Immature natural killer cell (primary cell): ENCODE results near the gene RUVBL1. TPM values are rescaled to one million over a fixed set of nuclear protein-coding genes. Genes with fewer than 3 reads are reported as not detected.

ENCODE experiments used
- DNase-seq, 3 donors: peaks; one replicate each; pipeline ENCODE4 v3.0.0; 2022; ENCODE audit warnings: mixed read lengths in 1 of 3
- H3K27ac Mint-ChIP-seq, 6 donors: one replicate each; pipeline ENCODE4 v1.8.0; 2020; ENCODE audit warnings: mixed read lengths in 6 of 6, mild to moderate bottlenecking in 5 of 6, inconsistent platforms in 4 of 6, moderate library complexity in 3 of 6
- H3K27me3 Mint-ChIP-seq, 3 donors: one replicate each; pipeline ENCODE4 v1.8.0; 2020 to 2021; ENCODE audit warnings: low read depth in 3 of 3, mild to moderate bottlenecking in 3 of 3, mixed read lengths in 3 of 3, moderate library complexity in 3 of 3, inconsistent platforms in 1 of 3
- H3K36me3 Mint-ChIP-seq, 3 donors: one replicate each; pipeline ENCODE4 v1.8.0; 2020; ENCODE audit warnings: mixed read lengths in 3 of 3, inconsistent platforms in 2 of 3, mild to moderate bottlenecking in 2 of 3
- H3K4me1 Mint-ChIP-seq, 2 donors: one replicate each; pipeline ENCODE4 v1.8.0; 2020; ENCODE audit warnings: inconsistent platforms in 2 of 2, mild to moderate bottlenecking in 2 of 2, mixed read lengths in 2 of 2, moderate library complexity in 1 of 2
- H3K4me3 Mint-ChIP-seq, 5 donors: one replicate each; pipeline ENCODE4 v1.8.0; 2020; ENCODE audit warnings: mild to moderate bottlenecking in 5 of 5, mixed read lengths in 5 of 5, inconsistent platforms in 3 of 5, moderate library complexity in 3 of 5
- H3K9me3 Mint-ChIP-seq, 6 donors: one replicate each; pipeline ENCODE4 v1.8.0; 2020; ENCODE audit warnings: mild to moderate bottlenecking in 6 of 6, mixed read lengths in 6 of 6, inconsistent platforms in 4 of 6, moderate library complexity in 3 of 6
- polyA plus RNA-seq, 3 donors: library from polyadenylated mRNA; unstranded; fragments of 300-500 nt; fragmentation: Illumina TruSeq; gene quantifications; one replicate each; pipeline ENCODE4 v1.2.3, GENCODE V29; 2021

RUVBL1 gene
- polyA plus RNA-seq, 3 donors from 2014 or later = 34.8 to 45.3 (median 44.3) TPM

DNA sequence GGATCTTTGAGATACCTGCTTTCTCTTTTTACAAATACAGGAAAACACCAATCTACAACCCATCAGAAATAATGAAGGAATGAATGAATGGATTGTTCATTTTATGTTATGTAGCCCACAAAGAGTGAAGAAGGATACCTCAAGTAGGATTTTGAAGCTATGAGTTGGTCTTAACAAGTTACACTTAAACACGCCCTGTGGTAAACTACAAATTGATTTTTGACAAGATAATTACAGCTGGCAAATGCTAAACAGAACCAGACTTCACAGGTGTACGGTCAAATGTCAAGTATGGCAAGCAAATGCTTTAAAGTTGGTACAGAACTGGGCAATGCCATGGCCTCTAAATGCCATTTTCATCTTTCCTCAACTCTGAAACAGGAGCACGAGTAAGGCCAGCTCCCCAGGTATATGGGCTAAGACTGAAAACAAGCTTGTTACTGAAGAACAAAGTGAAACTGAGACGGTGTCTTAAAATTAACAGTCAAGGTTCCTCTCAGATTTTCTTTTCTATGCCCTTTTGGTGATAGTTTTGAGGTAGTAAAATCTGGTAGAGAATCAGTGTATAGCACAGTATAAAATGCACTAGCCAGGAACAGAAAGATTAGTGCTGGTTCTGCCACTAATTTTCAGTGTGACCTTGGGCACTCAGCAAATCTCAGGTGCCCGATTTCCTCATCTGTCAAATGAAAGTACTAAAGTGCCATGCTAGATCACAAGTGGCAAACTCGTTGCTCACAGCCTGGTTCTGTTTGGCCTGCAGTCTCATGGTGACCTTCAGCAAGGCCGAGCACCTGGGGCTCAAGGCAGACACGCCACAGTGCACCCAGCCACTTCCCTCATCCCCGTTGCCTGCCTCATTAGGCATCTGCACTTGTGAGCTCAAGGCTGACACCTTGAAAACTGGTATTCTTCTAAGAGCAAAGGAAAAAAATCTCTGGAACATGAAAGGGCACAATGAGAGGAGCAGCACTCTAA, 9.5 kb downstream of the RUVBL1 start:
- peak overlapping the region; percentile 37 to 85 (median 66) for H3K4me3 Mint-ChIP-seq
- H3K27me3 Mint-ChIP-seq = no peaks in the 10 kb centered on the region
- H3K4me1 Mint-ChIP-seq = peaks cover 26 to 35% of the 10 kb centered on the region in 2 donors
- DNase-seq = peak in 1 of 3 donors; percentile 20
- peaks cover 23 to 42% (median 38%) of the 10 kb centered on the region in 3 donors for H3K36me3 Mint-ChIP-seq
- no peaks in the 10 kb centered on the region for H3K9me3 Mint-ChIP-seq
- H3K27ac Mint-ChIP-seq = peak overlapping the region; percentile 81 to 95 (median 90)

- peak overlapping the region; percentile 26 to 79 (median 56) for H3K4me3 Mint-ChIP-seq
- H3K27me3 Mint-ChIP-seq = no peaks in the 10 kb centered on the region
- peak overlapping the region; percentile 87 to 98 (median 94) for H3K27ac Mint-ChIP-seq
- peak; percentile 28 to 68 (median 40) for DNase-seq
- H3K9me3 Mint-ChIP-seq = no peaks in the 10 kb centered on the region
- peaks cover 26 to 35% of the 10 kb centered on the region in 2 donors for H3K4me1 Mint-ChIP-seq
- peaks cover 14 to 45% (median 42%) of the 10 kb centered on the region in 3 donors for H3K36me3 Mint-ChIP-seq
Observed at GRCh38 chr3:128112357-128112968, 11.1 kb downstream of the RUVBL1 start.

DNA sequence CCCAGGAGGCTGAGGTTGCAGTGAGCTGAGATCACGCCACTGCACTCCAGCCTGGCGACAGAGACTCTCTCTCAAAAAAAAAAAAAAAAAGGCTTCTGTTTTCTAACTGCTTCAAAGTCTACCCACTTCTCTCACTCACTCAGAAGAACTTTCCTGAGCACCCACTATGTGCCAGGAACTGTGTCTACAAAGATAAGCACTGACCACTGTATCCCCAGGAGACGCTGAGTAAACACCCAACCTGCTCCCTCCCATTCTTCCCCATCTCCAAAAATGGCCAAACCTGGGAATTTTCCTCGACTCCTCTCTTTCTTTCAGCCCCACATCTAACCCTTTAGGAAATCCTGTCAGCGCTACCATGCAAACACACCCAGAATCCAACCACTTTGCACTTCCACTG, 12.5 kb downstream of the RUVBL1 start:
- Mint-ChIP-seq H3K4me3 (no peak overlapping the region), H3K27ac (peak overlapping the region; percentile 22 to 98 (median 64)), H3K9me3 (no peaks in the 10 kb centered on the region), H3K27me3 (peaks cover 0 to 2% (median 0%) of the 10 kb centered on the region in 3 donors), H3K36me3 (peaks cover 13 to 37% (median 36%) of the 10 kb centered on the region in 3 donors), H3K4me1 (peaks cover 26 to 35% of the 10 kb centered on the region in 2 donors)
- no peak for DNase-seq

DNA sequence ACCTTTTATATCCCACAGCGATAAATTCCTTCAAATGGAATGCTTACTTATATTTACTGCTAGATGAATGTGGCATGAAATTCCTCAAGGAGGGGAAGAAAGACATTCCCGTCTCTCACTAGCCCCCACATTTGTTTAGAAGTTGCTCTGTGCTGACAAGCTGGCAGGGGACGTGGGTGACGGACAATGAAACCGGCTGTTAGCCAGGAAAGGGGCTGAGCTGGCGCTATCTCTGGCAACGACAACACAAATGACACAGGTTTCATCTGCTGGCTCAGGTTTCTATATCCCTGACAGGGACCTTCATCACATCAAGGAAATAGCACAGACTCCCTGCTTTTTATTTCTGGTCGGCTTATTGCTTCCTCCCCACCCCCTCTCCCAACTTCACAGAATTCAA, 15.8 kb downstream of the RUVBL1 start:
- no peak for DNase-seq
- H3K9me3 Mint-ChIP-seq = no peaks in the 10 kb centered on the region
- peaks cover 0 to 2% (median 0%) of the 10 kb centered on the region in 3 donors for H3K27me3 Mint-ChIP-seq
- H3K36me3 Mint-ChIP-seq = peaks cover 17 to 39% (median 27%) of the 10 kb centered on the region in 3 donors
- H3K27ac Mint-ChIP-seq = no peak overlapping the region
- H3K4me1 Mint-ChIP-seq = peaks cover 7 to 8% of the 10 kb centered on the region in 2 donors
- H3K4me3 Mint-ChIP-seq = no peak overlapping the region

DNA sequence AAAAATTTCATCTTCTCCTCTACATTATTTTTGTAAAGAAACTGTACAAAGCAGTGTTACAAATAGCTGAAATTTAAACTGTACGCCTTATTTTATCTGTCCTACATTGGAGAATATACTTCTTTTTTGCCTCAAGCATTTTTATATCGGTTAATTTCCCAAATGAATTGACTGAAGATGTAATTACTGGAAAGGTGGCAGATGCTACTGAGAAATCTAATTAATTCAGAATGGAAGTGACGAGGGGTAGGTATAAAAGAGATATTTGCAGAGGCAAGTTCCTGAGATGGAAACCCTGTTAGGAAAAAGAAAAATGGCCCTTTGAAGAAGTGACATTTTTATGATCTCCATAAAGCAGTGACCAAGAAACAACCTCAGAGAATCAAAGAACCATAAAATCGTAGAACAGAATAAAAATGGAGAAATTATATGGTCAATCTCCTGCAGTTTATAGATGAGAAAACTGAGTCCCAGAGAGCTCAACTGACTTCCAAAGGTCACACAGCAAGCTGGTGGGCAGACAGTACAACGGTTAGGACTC, 20.4 kb downstream of the RUVBL1 start:
- H3K27me3 Mint-ChIP-seq = peaks cover 0 to 2% (median 0%) of the 10 kb centered on the region in 3 donors
- peaks cover 22 to 36% (median 32%) of the 10 kb centered on the region in 3 donors for H3K36me3 Mint-ChIP-seq
- H3K4me3 Mint-ChIP-seq = no peak overlapping the region
- no peak overlapping the region for H3K27ac Mint-ChIP-seq
- no peaks in the 10 kb centered on the region for H3K4me1 Mint-ChIP-seq
- DNase-seq = no peak
- no peaks in the 10 kb centered on the region for H3K9me3 Mint-ChIP-seq

DNA sequence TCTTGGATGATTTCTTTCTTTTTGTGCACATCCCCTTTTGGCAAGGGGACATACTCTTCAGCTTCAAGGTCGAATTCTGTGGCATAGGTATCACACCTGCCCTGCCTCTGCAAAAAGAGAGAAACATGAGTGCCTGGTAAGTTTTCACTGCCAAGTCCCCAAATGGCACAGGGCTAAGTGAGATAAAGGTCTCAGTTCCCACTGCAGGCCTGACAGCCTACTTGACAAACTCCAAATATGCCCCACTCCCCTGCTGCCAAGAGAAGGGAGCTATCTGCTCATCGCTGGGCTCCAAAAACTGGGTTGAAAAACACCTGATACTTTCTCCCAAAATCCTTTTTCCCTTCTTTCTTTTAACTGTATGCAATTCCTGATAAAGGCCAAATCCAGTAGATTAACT, 23.0 kb downstream of the RUVBL1 start:
- no peak overlapping the region for H3K4me3 Mint-ChIP-seq
- no peaks in the 10 kb centered on the region for H3K9me3 Mint-ChIP-seq
- DNase-seq = no peak
- no peaks in the 10 kb centered on the region for H3K27me3 Mint-ChIP-seq
- H3K27ac Mint-ChIP-seq = no peak overlapping the region
- H3K36me3 Mint-ChIP-seq = peaks cover 32 to 53% (median 40%) of the 10 kb centered on the region in 3 donors
- no peaks in the 10 kb centered on the region for H3K4me1 Mint-ChIP-seq

DNA sequence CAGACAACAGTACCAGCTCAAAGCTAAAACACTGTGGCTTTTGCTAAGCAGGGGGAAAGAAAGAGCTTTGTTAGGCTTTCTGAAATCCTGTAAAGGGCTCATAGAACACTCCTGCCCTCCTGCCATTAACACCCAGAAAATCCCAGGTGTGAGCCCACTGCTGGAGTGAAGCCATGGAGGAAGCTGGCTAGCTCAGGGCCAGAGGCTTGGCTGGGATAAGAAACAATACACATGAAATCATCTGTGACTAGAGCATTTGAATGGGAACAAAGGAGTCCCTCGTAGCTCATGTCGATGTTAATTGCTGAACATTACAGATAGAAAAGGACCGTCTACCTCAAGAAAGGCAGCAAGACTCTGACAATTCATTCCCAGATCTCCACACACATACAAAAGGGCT, 23.5 kb downstream of the RUVBL1 start:
- Mint-ChIP-seq H3K4me1 (no peaks in the 10 kb centered on the region), H3K27me3 (no peaks in the 10 kb centered on the region), H3K36me3 (peaks cover 35 to 55% (median 44%) of the 10 kb centered on the region in 3 donors), H3K27ac (no peak overlapping the region), H3K9me3 (no peaks in the 10 kb centered on the region), H3K4me3 (no peak overlapping the region)
- DNase-seq = no peak

DNA sequence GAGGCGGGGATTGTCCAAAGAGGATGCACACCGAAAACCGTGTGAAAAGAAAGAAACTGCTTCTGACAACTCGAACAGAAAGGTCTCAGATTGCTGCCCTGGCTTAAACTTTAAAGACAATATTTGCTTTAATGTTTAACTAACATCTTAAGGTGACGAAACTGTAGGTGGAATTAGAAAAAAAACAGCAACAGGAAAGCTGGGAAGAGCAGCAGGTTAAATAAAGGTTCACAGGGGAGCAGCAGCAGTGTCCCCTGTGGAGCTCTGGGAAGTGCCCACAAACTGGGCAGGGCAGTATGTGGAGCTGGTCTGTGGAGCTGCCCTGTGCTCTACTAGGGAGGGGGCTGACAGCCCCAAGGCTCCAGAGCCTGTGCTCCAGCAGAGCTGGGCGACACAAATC, 25.4 kb downstream of the RUVBL1 start:
- Mint-ChIP-seq H3K4me3 (no peak overlapping the region), H3K4me1 (no peaks in the 10 kb centered on the region), H3K27ac (peak overlapping the region in 1 of 6 donors; percentile 49), H3K27me3 (peaks cover 0 to 2% (median 0%) of the 10 kb centered on the region in 3 donors), H3K9me3 (no peaks in the 10 kb centered on the region), H3K36me3 (peaks cover 37 to 42% (median 41%) of the 10 kb centered on the region in 3 donors)
- DNase-seq = no peak

- Mint-ChIP-seq H3K4me3 (no peak overlapping the region), H3K36me3 (peaks cover 25 to 33% (median 26%) of the 10 kb centered on the region in 3 donors), H3K27ac (peak overlapping the region in 2 of 6 donors; percentile 14 to 50), H3K4me1 (no peaks in the 10 kb centered on the region), H3K27me3 (peaks cover 0 to 2% (median 0%) of the 10 kb centered on the region in 3 donors), H3K9me3 (no peaks in the 10 kb centered on the region)
- peak; percentile 60 to 73 (median 61) for DNase-seq
Observed at GRCh38 chr3:128095222-128095703, 28.3 kb downstream of the RUVBL1 start.

DNA sequence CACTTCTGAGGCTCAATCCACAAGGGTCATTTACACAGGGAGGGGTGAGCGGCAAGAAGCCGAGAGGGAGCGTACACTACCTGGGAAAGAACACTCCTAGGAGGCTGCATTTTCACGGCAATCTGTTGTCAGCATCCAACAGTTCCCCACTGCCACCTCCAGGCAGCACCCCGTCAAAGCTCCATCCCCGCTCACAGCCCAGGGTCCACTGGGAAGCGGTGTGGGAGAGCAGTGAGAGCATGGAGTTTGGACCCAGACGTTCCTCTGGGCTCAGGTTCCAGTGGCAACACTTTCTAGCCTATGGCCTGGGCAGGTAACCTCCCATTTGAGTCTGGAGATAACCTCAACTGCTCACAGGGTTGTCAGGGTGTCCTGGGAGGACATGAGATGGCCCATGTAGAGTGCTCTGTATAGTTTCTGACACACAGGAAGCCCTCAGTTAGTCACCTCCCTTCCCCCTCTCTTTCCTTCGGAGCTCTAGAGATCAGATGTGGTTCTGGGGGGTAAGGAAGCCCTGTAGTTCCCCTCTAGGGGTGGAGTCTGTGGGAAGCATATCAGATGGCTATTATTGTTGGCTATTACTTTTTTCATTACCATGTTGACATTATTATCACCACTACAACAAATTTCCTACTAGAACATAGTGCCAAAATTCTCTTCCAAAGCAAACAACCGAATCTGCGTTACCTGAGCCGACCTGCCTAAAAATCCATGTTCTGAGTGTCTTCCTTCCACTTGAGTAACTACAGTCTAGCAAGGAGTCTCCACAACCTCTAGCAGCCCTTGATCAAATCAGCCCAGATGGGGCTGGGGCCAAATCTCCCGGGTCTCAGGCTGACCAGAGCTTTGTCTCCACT, 29.1 kb downstream of the RUVBL1 start:
- peaks cover 0 to 2% (median 0%) of the 10 kb centered on the region in 3 donors for H3K27me3 Mint-ChIP-seq
- H3K36me3 Mint-ChIP-seq = peaks cover 20 to 26% (median 23%) of the 10 kb centered on the region in 3 donors
- no peak overlapping the region for H3K4me3 Mint-ChIP-seq
- DNase-seq = no peak
- no peaks in the 10 kb centered on the region for H3K4me1 Mint-ChIP-seq
- peak overlapping the region in 1 of 6 donors; percentile 14 for H3K27ac Mint-ChIP-seq
- no peaks in the 10 kb centered on the region for H3K9me3 Mint-ChIP-seq

DNA sequence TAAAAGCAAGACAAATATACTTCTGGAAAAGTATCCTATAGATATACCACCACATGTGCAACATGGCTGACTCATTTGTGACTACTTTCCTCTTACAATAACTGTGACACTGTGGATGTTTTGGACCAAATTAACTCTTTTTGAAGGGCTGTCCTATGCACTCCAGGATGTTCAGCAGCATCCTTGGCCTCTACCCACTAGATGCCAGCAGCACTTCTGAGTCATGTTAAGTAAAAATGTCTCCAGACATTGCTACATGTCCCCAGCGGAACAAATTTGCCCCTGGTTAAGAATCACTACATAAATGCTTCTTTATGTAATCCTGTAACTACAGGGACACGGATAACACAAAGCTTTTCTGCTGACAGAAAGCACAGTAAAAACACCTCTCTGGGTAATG, 32.0 kb downstream of the RUVBL1 start:
- Mint-ChIP-seq H3K9me3 (no peaks in the 10 kb centered on the region), H3K27me3 (peaks cover 0 to 2% (median 0%) of the 10 kb centered on the region in 3 donors), H3K4me1 (no peaks in the 10 kb centered on the region), H3K27ac (no peak overlapping the region), H3K4me3 (no peak overlapping the region), H3K36me3 (peaks cover 8 to 21% (median 10%) of the 10 kb centered on the region in 3 donors)
- DNase-seq = no peak

- Mint-ChIP-seq H3K4me1 (no peaks in the 10 kb centered on the region), H3K36me3 (peaks cover 7 to 18% (median 15%) of the 10 kb centered on the region in 3 donors), H3K4me3 (no peak overlapping the region), H3K9me3 (no peaks in the 10 kb centered on the region), H3K27me3 (no peaks in the 10 kb centered on the region), H3K27ac (no peak overlapping the region)
- DNase-seq = no peak
Observed at GRCh38 chr3:128089135-128089534, 34.5 kb downstream of the RUVBL1 start.

DNA sequence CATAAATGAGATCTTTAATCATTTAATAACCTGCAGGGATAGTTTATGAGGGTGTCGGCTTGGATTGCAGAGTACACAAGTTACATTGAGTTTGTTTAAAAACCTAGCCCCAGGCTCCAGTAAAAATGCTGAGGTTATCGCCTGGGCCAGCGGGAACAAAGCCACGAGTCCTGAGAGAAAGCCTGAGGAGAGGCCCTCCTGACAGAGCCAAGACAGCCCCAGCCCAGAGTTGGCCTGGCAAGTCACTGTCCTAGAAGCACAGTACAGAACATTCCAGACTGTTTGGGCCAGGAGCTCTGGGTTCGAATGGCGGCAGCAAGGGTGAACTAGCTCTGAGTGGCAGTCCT, 39.0 kb downstream of the RUVBL1 start:
- Mint-ChIP-seq H3K9me3 (no peaks in the 10 kb centered on the region), H3K27ac (no peak overlapping the region), H3K27me3 (no peaks in the 10 kb centered on the region), H3K4me1 (no peaks in the 10 kb centered on the region), H3K36me3 (peaks cover 23 to 45% (median 26%) of the 10 kb centered on the region in 3 donors), H3K4me3 (no peak overlapping the region)
- DNase-seq = no peak
